Measurements from ENCODE around the gene CNOT6L. TPM values are rescaled to one million over a fixed set of nuclear protein-coding genes. Genes with fewer than 3 reads are reported as not detected.

CNOT6L gene
- total and polyA plus RNA-seq, 2 donors (not counting 1 experiment from before 2014, with no cell fraction given), result 11.4 to 12.7 TPM

- Histone ChIP-seq H3K4me3 (replicated peaks in 1 of 4; ENCODE audit: control extremely low read depth in 1 of 4, insufficient read depth in 1 of 4, low read depth in 3 of 4, low read length in 4 of 4) (no peak overlapping the region), H4K20me1 (ENCODE audit: control insufficient read depth, extremely low read depth, insufficient read depth, low read length) (no peaks in the 10 kb centered on the region), H3K27me3 (ENCODE audit: control insufficient read depth, insufficient read depth, low read length) (no peaks in the 10 kb centered on the region), H3K36me3 (ENCODE audit: control insufficient read depth, insufficient read depth, low read length) (no peaks in the 10 kb centered on the region), H3K9ac (ENCODE audit: insufficient read depth, low read length) (no peak overlapping the region), H3K27ac (ENCODE audit: insufficient read depth, low read length) (no peak overlapping the region), H2AFZ (ENCODE audit: low read length) (no peak overlapping the region), H3K4me1 (ENCODE audit: control insufficient read depth, extremely low read depth, insufficient read depth, low read length) (no peaks in the 10 kb centered on the region), H3K79me2 (ENCODE audit: control insufficient read depth, insufficient read depth, low read length) (no peaks in the 10 kb centered on the region), H3K4me2 (ENCODE audit: extremely low read depth, insufficient read depth, low read length) (no peak overlapping the region), H3K9me3 (ENCODE audit: control insufficient read depth, insufficient read depth, low read depth, low read length) (no peaks in the 10 kb centered on the region)
- TF ChIP-seq EZH2 (IDR thresholded peaks at IDR 0.05; ENCODE audit: low read length, missing control alignments), result no peak
- TF ChIP-seq CTCF (conservative IDR thresholded peaks at IDR 0.05 in 1 of 2, IDR thresholded peaks at IDR 0.05 in 1 of 2; ENCODE audit: low read depth in 1 of 2, low read length in 2 of 2), result no peak
- no peak for DNase-seq (ENCODE audit: low read depth in 2 of 2)
Measured at GRCh38 chr4:77745792-77746191, 73.4 kb downstream of the CNOT6L start.

GRCh38 chr4:77742054-77742453, 77.1 kb downstream of the CNOT6L start:
- no peak for TF ChIP-seq EZH2 (IDR thresholded peaks at IDR 0.05; ENCODE audit: low read length, missing control alignments)
- TF ChIP-seq CTCF (conservative IDR thresholded peaks at IDR 0.05 in 1 of 2, IDR thresholded peaks at IDR 0.05 in 1 of 2; ENCODE audit: low read depth in 1 of 2, low read length in 2 of 2), result no peak
- Histone ChIP-seq H3K9me3 (ENCODE audit: control insufficient read depth, insufficient read depth, low read depth, low read length) (no peaks in the 10 kb centered on the region), H3K4me3 (replicated peaks in 1 of 4; ENCODE audit: control extremely low read depth in 1 of 4, insufficient read depth in 1 of 4, low read depth in 3 of 4, low read length in 4 of 4) (no peak overlapping the region), H3K36me3 (ENCODE audit: control insufficient read depth, insufficient read depth, low read length) (no peaks in the 10 kb centered on the region), H2AFZ (ENCODE audit: low read length) (no peak overlapping the region), H3K27ac (ENCODE audit: insufficient read depth, low read length) (no peak overlapping the region), H3K9ac (ENCODE audit: insufficient read depth, low read length) (no peak overlapping the region), H3K4me2 (ENCODE audit: extremely low read depth, insufficient read depth, low read length) (no peak overlapping the region), H3K4me1 (ENCODE audit: control insufficient read depth, extremely low read depth, insufficient read depth, low read length) (no peaks in the 10 kb centered on the region), H3K27me3 (ENCODE audit: control insufficient read depth, insufficient read depth, low read length) (no peaks in the 10 kb centered on the region), H4K20me1 (ENCODE audit: control insufficient read depth, extremely low read depth, insufficient read depth, low read length) (no peaks in the 10 kb centered on the region), H3K79me2 (ENCODE audit: control insufficient read depth, insufficient read depth, low read length) (no peaks in the 10 kb centered on the region)
- DNase-seq (ENCODE audit: low read depth in 2 of 2), result peak in 1 of 2 donors; percentile 11

GRCh38 chr4:77740480-77740879, 78.7 kb downstream of the CNOT6L start:
- Histone ChIP-seq H3K36me3 (ENCODE audit: control insufficient read depth, insufficient read depth, low read length) (no peaks in the 10 kb centered on the region), H3K9me3 (ENCODE audit: control insufficient read depth, insufficient read depth, low read depth, low read length) (no peaks in the 10 kb centered on the region), H3K4me2 (ENCODE audit: extremely low read depth, insufficient read depth, low read length) (no peak overlapping the region), H3K4me3 (replicated peaks in 1 of 4; ENCODE audit: control extremely low read depth in 1 of 4, insufficient read depth in 1 of 4, low read depth in 3 of 4, low read length in 4 of 4) (no peak overlapping the region), H3K27me3 (ENCODE audit: control insufficient read depth, insufficient read depth, low read length) (no peaks in the 10 kb centered on the region), H3K27ac (ENCODE audit: insufficient read depth, low read length) (no peak overlapping the region), H3K4me1 (ENCODE audit: control insufficient read depth, extremely low read depth, insufficient read depth, low read length) (no peaks in the 10 kb centered on the region), H2AFZ (ENCODE audit: low read length) (no peak overlapping the region), H3K9ac (ENCODE audit: insufficient read depth, low read length) (no peak overlapping the region), H4K20me1 (ENCODE audit: control insufficient read depth, extremely low read depth, insufficient read depth, low read length) (no peaks in the 10 kb centered on the region), H3K79me2 (ENCODE audit: control insufficient read depth, insufficient read depth, low read length) (no peaks in the 10 kb centered on the region)
- no peak for DNase-seq (ENCODE audit: low read depth in 2 of 2)
- TF ChIP-seq CTCF (conservative IDR thresholded peaks at IDR 0.05 in 1 of 2, IDR thresholded peaks at IDR 0.05 in 1 of 2; ENCODE audit: low read depth in 1 of 2, low read length in 2 of 2) (no peak), EZH2 (IDR thresholded peaks at IDR 0.05; ENCODE audit: low read length, missing control alignments) (no peak)
